A673 (cell line): ENCODE measurements around the gene DLGAP1. TPM values are rescaled to one million over a fixed set of nuclear protein-coding genes. Genes with fewer than 3 reads are reported as not detected.

Experiments
- BruUV-seq: library from RNA; stranded (reverse); fragments of 400-500 nt; replicated peaks from 2 replicates; lab custom pipeline; 2021; lab: Mats Ljungman, UMichigan
- CTCF ChIA-PET: fragments of 300-600 bp; sonication (Branson Sonifier 250); formaldehyde crosslinking; loops from one replicate; lab custom pipeline; 2022; ENCODE audit warnings: antibody characterized with exemption; lab: Charles Lee
- POLR2A ChIA-PET: fragments of 300-600 bp; sonication (Branson Sonifier 250); formaldehyde crosslinking; loops from one replicate; lab custom pipeline; 2022; ENCODE audit warnings: antibody characterized with exemption; ENCODE audit not compliant: low non-redundant PET; lab: Charles Lee
- DNase-seq: peaks from one replicate; pipeline ENCODE4 v3.0.0-alpha.2; 2015; ENCODE audit warnings: low spot score
- H3K27ac ChIP-seq: fragments of 200-600 bp; sonication (generic); 2 replicates; pipeline ENCODE4 v1.5.1; 2016; ENCODE audit warnings: mixed run types, low read depth, mild to moderate bottlenecking, mixed read lengths, antibody characterized with exemption, low read length; ENCODE audit not compliant: poor library complexity, severe bottlenecking
- H3K27me3 ChIP-seq: fragments of 200-600 bp; sonication (generic); replicated peaks from 2 replicates; pipeline ENCODE4 v1.6.1; 2017; ENCODE audit warnings: mixed run types, low read depth, mild to moderate bottlenecking, mixed read lengths, antibody characterized with exemption, low read length; ENCODE audit not compliant: insufficient read depth, poor library complexity
- H3K36me3 ChIP-seq: fragments of 200-600 bp; sonication (generic); 2 replicates; pipeline ENCODE4 v1.6.1; 2016; ENCODE audit warnings: mixed run types, mild to moderate bottlenecking, mixed read lengths, antibody characterized with exemption, low read length; ENCODE audit not compliant: insufficient read depth, poor library complexity, severe bottlenecking
- H3K4me1 ChIP-seq: fragments of 200-600 bp; sonication (generic); 2 replicates; pipeline ENCODE4 v1.6.1; 2017; ENCODE audit warnings: mixed run types, mild to moderate bottlenecking, mixed read lengths, antibody characterized with exemption, low read length; ENCODE audit not compliant: insufficient read depth, poor library complexity, severe bottlenecking
- H3K4me3 ChIP-seq: fragments of 200-600 bp; sonication (generic); 2 replicates; pipeline ENCODE4 v1.5.1; 2016; ENCODE audit warnings: low read depth, mixed run types, mild to moderate bottlenecking, mixed read lengths, low read length; ENCODE audit not compliant: poor library complexity, severe bottlenecking
- H3K9me3 ChIP-seq: fragments of 200-600 bp; sonication (generic); 2 replicates; pipeline ENCODE4 v1.6.1; 2016; ENCODE audit warnings: mixed run types, low read depth, mild to moderate bottlenecking, mixed read lengths, antibody characterized with exemption, low read length; ENCODE audit not compliant: poor library complexity, severe bottlenecking
- CTCF ChIP-seq: fragments of 300-800, 200-600 bp; sonication (generic); conservative IDR thresholded peaks from 2 replicates; pipeline ENCODE4 v1.5.1; 2017; ENCODE audit warnings: low read depth, mild to moderate bottlenecking, antibody characterized with exemption, low read length, moderate library complexity, mixed read lengths
- EZH2 ChIP-seq: fragments of 200-600 bp; sonication (generic); IDR thresholded peaks from 2 replicates; pipeline ENCODE4 v1.6.1; 2017; ENCODE audit warnings: borderline replicate concordance, low read depth, mild to moderate bottlenecking, mixed read lengths, antibody characterized with exemption, low read length; ENCODE audit not compliant: poor library complexity, severe bottlenecking
- intact Hi-C: fragments of 100-400 bp; cut with micrococcal nuclease; formaldehyde crosslinking; loops from one replicate; pipeline ENCODE4 v1.10.0; 2022; ENCODE audit not compliant: unreplicated experiment
- total RNA-seq: library from RNA; stranded (reverse); gene quantifications from 2 replicates; pipeline ENCODE4 v1.2.3, GENCODE V29; 2021

The DLGAP1 gene
- total RNA-seq, 1 experiment from 2014 or later = 135 TPM

GRCh38 chr18:4106407-4107033, 348.6 kb downstream of the DLGAP1 start:
- no peak overlapping the region for H3K4me3 ChIP-seq
- ChIA-PET POLR2A (interaction anchor here (0.6 kb wide), 2 partner anchors 249 to 364 kb away, joined by 3 read pairs; no protein-coding TSS in a partner anchor), CTCF (interaction anchor here (0.5 to 1.3 kb wide), 5 partner anchors 155 to 951 kb away, joined by 3 to 16 read pairs (median 7); no protein-coding TSS in a partner anchor)
- no peaks in the 10 kb centered on the region for H3K9me3 ChIP-seq
- BruUV-seq = no TSS peak
- H3K27me3 ChIP-seq = no peaks in the 10 kb centered on the region
- peaks cover 10% of the 10 kb centered on the region for H3K4me1 ChIP-seq
- intact Hi-C loops = loop anchor here (2.0 to 10.0 kb wide), 3 partner anchors 151 to 950 kb away; partner anchors contain the start of gene DLGAP1
- peak; percentile 87 for DNase-seq
- no peak overlapping the region for H3K27ac ChIP-seq
- H3K36me3 ChIP-seq = no peaks in the 10 kb centered on the region
- TF ChIP-seq CTCF (peak; percentile 92), EZH2 (no peak)

- Histone ChIP-seq H3K27ac (no peak overlapping the region), H3K27me3 (no peaks in the 10 kb centered on the region), H3K4me3 (no peak overlapping the region), H3K36me3 (no peaks in the 10 kb centered on the region), H3K4me1 (peaks cover 5% of the 10 kb centered on the region), H3K9me3 (no peaks in the 10 kb centered on the region)
- ChIA-PET CTCF (no interaction called here), POLR2A (interaction anchor here (0.7 kb wide), 1 partner anchor 1098 kb away, joined by 3 read pairs; no protein-coding TSS in a partner anchor)
- intact Hi-C loops = loop anchor here (10.0 kb wide), 1 partner anchor 352 kb away; the partner anchor contains the start of gene DLGAP1
- BruUV-seq = no TSS peak
- DNase-seq = no peak
- TF ChIP-seq EZH2 (no peak), CTCF (no peak)
Observed at GRCh38 chr18:4102901-4103300, 352.2 kb downstream of the DLGAP1 start.

GRCh38 chr18:4101009-4101408, 354.1 kb downstream of the DLGAP1 start:
- intact Hi-C loops = loop anchor here (10.0 kb wide), 1 partner anchor 354 kb away; the partner anchor contains the start of gene DLGAP1
- CTCF ChIA-PET = no interaction called here

More at GRCh38 chr18:4101009-4101408, 354.1 kb downstream of the DLGAP1 start:
- Histone ChIP-seq H3K4me3 (no peak overlapping the region), H3K4me1 (no peaks in the 10 kb centered on the region), H3K9me3 (no peaks in the 10 kb centered on the region), H3K36me3 (no peaks in the 10 kb centered on the region), H3K27me3 (no peaks in the 10 kb centered on the region), H3K27ac (no peak overlapping the region)
- BruUV-seq = no TSS peak
- TF ChIP-seq CTCF = no peak
- POLR2A ChIA-PET = no interaction called here
- no peak for DNase-seq
